Measurements from ENCODE around the gene SNX13. TPM values are rescaled to one million over a fixed set of nuclear protein-coding genes. Genes with fewer than 3 reads are reported as not detected.

The SNX13 gene
- total and polyA plus RNA-seq, 2 donors (not counting 3 experiments of a cell fraction or from before 2014, with no cell fraction given): 6.1 to 28.5 TPM

GRCh38 chr7:17963281-17963680 is 23.0 kb upstream of the SNX13 start:
- no TSS peak for BruUV-seq (replicated peaks)
- no peak overlapping the region for H2AFZ ChIP-seq (ENCODE audit: low read depth, low read length)
- no peaks in the 10 kb centered on the region for H4K20me1 ChIP-seq (replicated peaks; ENCODE audit: control insufficient read depth, extremely low read depth, insufficient read depth, low read length)
- no peaks in the 10 kb centered on the region for H3K9me1 ChIP-seq (replicated peaks; ENCODE audit: control insufficient read depth, extremely low read depth, insufficient read depth, low read length)
- no peaks in the 10 kb centered on the region for H3K27me3 ChIP-seq (ENCODE audit: control insufficient read depth in 2 of 2, insufficient read depth in 2 of 2, low read length in 2 of 2)
- H3K4me1 ChIP-seq (ENCODE audit: control insufficient read depth, extremely low read depth, insufficient read depth, low read length): peaks cover 7% of the 10 kb centered on the region
- CTCF ChIA-PET: interaction anchor here (1.2 kb wide), 1 partner anchor 193 kb away, joined by 4 read pairs; no protein-coding TSS in a partner anchor
- no peak overlapping the region for H3K4me2 ChIP-seq (ENCODE audit: insufficient read depth, low read length)
- POLR2A ChIA-PET: no interaction called here
- TF ChIP-seq MAX (IDR thresholded peaks at IDR 0.05; ENCODE audit: insufficient read depth, insufficient read length) (no peak), EZH2 (IDR thresholded peaks at IDR 0.05; ENCODE audit: borderline replicate concordance, low read depth, low read length, severe bottlenecking) (no peak), CTCF (IDR thresholded peaks at IDR 0.05; ENCODE audit: extremely low read depth in 1 of 2, insufficient read depth in 1 of 2, low read depth in 1 of 2, low read length in 2 of 2) (no peak), GATA2 (IDR thresholded peaks at IDR 0.05; ENCODE audit: insufficient read depth, insufficient read length, low read depth, low read length) (no peak), POLR2AphosphoS5 (IDR thresholded peaks at IDR 0.05; ENCODE audit: insufficient read depth, low read depth, low read length) (no peak), MYC (IDR thresholded peaks at IDR 0.05; ENCODE audit: low read depth, low read length) (no peak), FOS (IDR thresholded peaks at IDR 0.05; ENCODE audit: borderline replicate concordance, insufficient read depth, low read length) (no peak)
- H3K36me3 ChIP-seq (ENCODE audit: control insufficient read depth in 2 of 2, extremely low read depth in 1 of 2, insufficient read depth in 2 of 2, low read length in 2 of 2): no peaks in the 10 kb centered on the region
- no peak for FAIRE-seq
- no peaks in the 10 kb centered on the region for H3K79me2 ChIP-seq (ENCODE audit: control insufficient read depth, insufficient read depth, low read length)
- dilution Hi-C loops (cut with MboI; ENCODE audit: extremely low pct_ligation_motif_present, low sequenced_read_pairs) (no loop called here), intact Hi-C loops (cut with micrococcal nuclease) (no loop called here)
- no peak overlapping the region for H3K9ac ChIP-seq (replicated peaks; ENCODE audit: extremely low read depth, insufficient read depth, low read length)
- H3K9me3 ChIP-seq (replicated peaks; ENCODE audit: control insufficient read depth, insufficient read depth, low read length): peaks cover 2% of the 10 kb centered on the region
- H3K27ac ChIP-seq (ENCODE audit: insufficient read depth, low read depth, low read length): no peak overlapping the region
- H3K4me3 ChIP-seq (replicated peaks in 1 of 3; ENCODE audit: insufficient read depth in 1 of 3, low read depth in 1 of 3, low read length in 3 of 3): no peak overlapping the region
- DNase-seq (ENCODE audit: low read depth, low spot score): no peak
